ENCODE measurements around the gene C14orf93. TPM values are rescaled to one million over a fixed set of nuclear protein-coding genes. Genes with fewer than 3 reads are reported as not detected.

Gene C14orf93
- polyA plus RNA-seq, 3 donors, result 2.5 to 17.6 (median 3.7) TPM

- Mint-ChIP-seq H3K27me3 (ENCODE audit: low read depth in 3 of 3) (peaks cover 0 to under 1% (median 0%) of the 10 kb centered on the region in 3 donors), H3K4me3 (no peak overlapping the region), H3K27ac (no peak overlapping the region), H3K4me1 (peaks cover 5% of the 10 kb centered on the region), H3K36me3 (peaks cover 22 to 28% of the 10 kb centered on the region in 2 donors), H3K9me3 (no peaks in the 10 kb centered on the region)
- no peak for DNase-seq
- no peak overlapping the region for H3K27ac ChIP-seq (ENCODE audit: low read depth in 1 of 2, low read length in 2 of 2)
- H3K79me2 ChIP-seq (ENCODE audit: insufficient read depth, low read length), result no peaks in the 10 kb centered on the region
- H2AFZ ChIP-seq (ENCODE audit: insufficient read depth, low read depth, low read length, poor library complexity, severe bottlenecking), result no peak overlapping the region
- no peak overlapping the region for H3K4me2 ChIP-seq (replicated peaks; ENCODE audit: extremely low read depth, low read length, poor library complexity, severe bottlenecking)
- H3K36me3 ChIP-seq (replicated peaks in 1 of 2; ENCODE audit: control insufficient read depth in 1 of 2, insufficient read depth in 2 of 2, low read length in 2 of 2), result peaks cover 5 to 24% of the 10 kb centered on the region in 2 donors
- H3K4me3 ChIP-seq (replicated peaks in 1 of 3; ENCODE audit: low read depth in 2 of 3, low read length in 3 of 3), result no peak overlapping the region
- WGBS (ENCODE audit: insufficient coverage), result 89% methylated on average over 3 of the region's 11 CpGs
- no peaks in the 10 kb centered on the region for H3K4me1 ChIP-seq (ENCODE audit: control insufficient read depth in 1 of 2, insufficient read depth in 2 of 2, low read length in 2 of 2)
- H4K20me1 ChIP-seq (ENCODE audit: insufficient read depth, low read length), result no peaks in the 10 kb centered on the region
- H3K9me3 ChIP-seq (replicated peaks in 1 of 2; ENCODE audit: control insufficient read depth in 1 of 2, insufficient read depth in 1 of 2, low read length in 2 of 2), result no peaks in the 10 kb centered on the region
- intact Hi-C loops (cut with micrococcal nuclease), result no loop called here
- no peaks in the 10 kb centered on the region for H3K27me3 ChIP-seq (ENCODE audit: control insufficient read depth in 2 of 2, insufficient read depth in 2 of 2, low read length in 2 of 2)
- H3K9ac ChIP-seq (ENCODE audit: insufficient read depth, low read length, poor library complexity, severe bottlenecking), result no peak overlapping the region
- TF ChIP-seq, protein P1, sequence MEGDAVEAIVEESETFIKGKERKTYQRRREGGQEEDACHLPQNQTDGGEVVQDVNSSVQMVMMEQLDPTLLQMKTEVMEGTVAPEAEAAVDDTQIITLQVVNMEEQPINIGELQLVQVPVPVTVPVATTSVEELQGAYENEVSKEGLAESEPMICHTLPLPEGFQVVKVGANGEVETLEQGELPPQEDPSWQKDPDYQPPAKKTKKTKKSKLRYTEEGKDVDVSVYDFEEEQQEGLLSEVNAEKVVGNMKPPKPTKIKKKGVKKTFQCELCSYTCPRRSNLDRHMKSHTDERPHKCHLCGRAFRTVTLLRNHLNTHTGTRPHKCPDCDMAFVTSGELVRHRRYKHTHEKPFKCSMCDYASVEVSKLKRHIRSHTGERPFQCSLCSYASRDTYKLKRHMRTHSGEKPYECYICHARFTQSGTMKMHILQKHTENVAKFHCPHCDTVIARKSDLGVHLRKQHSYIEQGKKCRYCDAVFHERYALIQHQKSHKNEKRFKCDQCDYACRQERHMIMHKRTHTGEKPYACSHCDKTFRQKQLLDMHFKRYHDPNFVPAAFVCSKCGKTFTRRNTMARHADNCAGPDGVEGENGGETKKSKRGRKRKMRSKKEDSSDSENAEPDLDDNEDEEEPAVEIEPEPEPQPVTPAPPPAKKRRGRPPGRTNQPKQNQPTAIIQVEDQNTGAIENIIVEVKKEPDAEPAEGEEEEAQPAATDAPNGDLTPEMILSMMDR (IDR thresholded peaks at IDR 0.05), result no peak
These were observed 12.9 kb downstream of the C14orf93 start for GRCh38 chr14:22996768-22997654.

DNA sequence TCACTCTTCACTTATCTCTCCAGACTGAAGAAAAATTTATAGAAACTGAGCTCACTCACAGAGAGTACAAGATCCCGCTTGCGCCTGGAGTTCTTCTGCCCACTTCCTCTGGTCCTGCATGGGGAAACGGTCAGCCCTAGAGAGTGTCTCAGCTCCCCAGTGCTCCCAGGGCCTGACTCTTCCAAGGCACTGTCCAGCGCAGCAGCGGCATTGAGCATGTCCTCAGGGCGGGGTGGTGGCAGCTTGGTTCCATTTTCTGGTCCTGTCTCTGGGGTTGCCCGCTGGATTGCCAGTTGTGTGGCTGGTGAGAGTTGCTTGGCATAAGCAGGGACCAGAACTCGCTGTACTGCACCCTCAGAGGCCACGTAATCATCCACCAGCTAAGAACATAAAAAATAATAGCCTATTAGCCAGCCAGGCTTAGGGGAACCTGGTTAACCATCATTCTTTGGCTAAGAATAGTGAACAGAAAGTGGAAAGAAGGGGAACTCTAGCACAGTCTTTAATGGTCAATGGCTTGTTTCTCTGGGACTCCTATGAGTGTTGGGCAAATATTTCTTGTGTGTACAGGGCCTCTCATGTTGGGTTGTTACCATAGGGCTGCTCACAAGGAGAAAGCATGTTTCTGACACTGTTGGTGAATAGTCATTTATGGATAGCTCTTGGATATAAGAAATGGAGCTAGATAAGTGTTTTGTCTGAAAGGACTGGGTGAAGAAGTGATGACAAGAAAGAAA, 13.9 kb downstream of the C14orf93 start:
- Histone ChIP-seq H3K27ac (ENCODE audit: low read depth in 1 of 2, low read length in 2 of 2) (no peak overlapping the region), H3K9ac (ENCODE audit: insufficient read depth, low read length, poor library complexity, severe bottlenecking) (no peak overlapping the region), H4K20me1 (ENCODE audit: insufficient read depth, low read length) (no peaks in the 10 kb centered on the region), H3K79me2 (ENCODE audit: insufficient read depth, low read length) (no peaks in the 10 kb centered on the region), H3K36me3 (replicated peaks in 1 of 2; ENCODE audit: control insufficient read depth in 1 of 2, insufficient read depth in 2 of 2, low read length in 2 of 2) (peaks cover 5 to 24% of the 10 kb centered on the region in 2 donors), H2AFZ (ENCODE audit: insufficient read depth, low read depth, low read length, poor library complexity, severe bottlenecking) (no peak overlapping the region), H3K4me3 (replicated peaks in 1 of 3; ENCODE audit: low read depth in 2 of 3, low read length in 3 of 3) (no peak overlapping the region), H3K4me1 (ENCODE audit: control insufficient read depth in 1 of 2, insufficient read depth in 2 of 2, low read length in 2 of 2) (no peaks in the 10 kb centered on the region), H3K27me3 (ENCODE audit: control insufficient read depth in 2 of 2, insufficient read depth in 2 of 2, low read length in 2 of 2) (no peaks in the 10 kb centered on the region), H3K4me2 (replicated peaks; ENCODE audit: extremely low read depth, low read length, poor library complexity, severe bottlenecking) (no peak overlapping the region), H3K9me3 (replicated peaks in 1 of 2; ENCODE audit: control insufficient read depth in 1 of 2, insufficient read depth in 1 of 2, low read length in 2 of 2) (no peaks in the 10 kb centered on the region)
- Mint-ChIP-seq H3K27me3 (ENCODE audit: low read depth in 3 of 3) (peaks cover 0 to 1% (median 0%) of the 10 kb centered on the region in 3 donors), H3K9me3 (no peaks in the 10 kb centered on the region), H3K4me1 (peaks cover 5% of the 10 kb centered on the region), H3K4me3 (no peak overlapping the region), H3K27ac (no peak overlapping the region), H3K36me3 (peaks cover 31% of the 10 kb centered on the region in 2 donors)
- intact Hi-C loops (cut with micrococcal nuclease), result no loop called here
- no peak for DNase-seq
- TF ChIP-seq, protein P1 (IDR thresholded peaks at IDR 0.05), result no peak
- 80% methylated on average over 5 of the region's 9 CpGs for WGBS (ENCODE audit: insufficient coverage)
